PFSK-1 (cell line): Measurements from ENCODE around the gene CMTM4.

ENCODE experiments used
- FOXP2 ChIP-seq: optimal IDR thresholded peaks from 2 replicates; pipeline ENCODE3; 2011; ENCODE audit warnings: borderline replicate concordance, control low read depth, inconsistent platforms; ENCODE audit not compliant: insufficient read depth; ENCODE audit errors: extremely low read length, extremely low read depth
- POLR2AphosphoS5 ChIP-seq: IDR thresholded peaks from 2 replicates; pipeline ENCODE4 v1.6.1; 2012; ENCODE audit warnings: low read depth, mild to moderate bottlenecking, control low read depth, low read length, moderate library complexity
- SIN3A ChIP-seq: IDR thresholded peaks from 2 replicates; pipeline ENCODE4 v1.6.1; 2012; ENCODE audit warnings: mild to moderate bottlenecking, low read length, moderate library complexity, borderline replicate concordance; ENCODE audit not compliant: insufficient read depth
- TAF1 ChIP-seq: IDR thresholded peaks from 2 replicates; pipeline ENCODE4 v1.6.1; 2012; ENCODE audit warnings: low read length, control low read depth, borderline replicate concordance; ENCODE audit not compliant: insufficient read depth
- TF ChIP-seq, protein P1 (sequence below), 2 experiments: IDR thresholded peaks; 2 replicates each; pipeline versions ENCODE4 v1.6.1 to v1.8.0; 2011 to 2012; ENCODE audit warnings: low read depth in 2 of 2, low read length in 2 of 2, control low read depth in 1 of 2, inconsistent platforms in 1 of 2, mild to moderate bottlenecking in 1 of 2, moderate library complexity in 1 of 2; ENCODE audit not compliant: insufficient read depth in 1 of 2

CMTM4 gene

DNA sequence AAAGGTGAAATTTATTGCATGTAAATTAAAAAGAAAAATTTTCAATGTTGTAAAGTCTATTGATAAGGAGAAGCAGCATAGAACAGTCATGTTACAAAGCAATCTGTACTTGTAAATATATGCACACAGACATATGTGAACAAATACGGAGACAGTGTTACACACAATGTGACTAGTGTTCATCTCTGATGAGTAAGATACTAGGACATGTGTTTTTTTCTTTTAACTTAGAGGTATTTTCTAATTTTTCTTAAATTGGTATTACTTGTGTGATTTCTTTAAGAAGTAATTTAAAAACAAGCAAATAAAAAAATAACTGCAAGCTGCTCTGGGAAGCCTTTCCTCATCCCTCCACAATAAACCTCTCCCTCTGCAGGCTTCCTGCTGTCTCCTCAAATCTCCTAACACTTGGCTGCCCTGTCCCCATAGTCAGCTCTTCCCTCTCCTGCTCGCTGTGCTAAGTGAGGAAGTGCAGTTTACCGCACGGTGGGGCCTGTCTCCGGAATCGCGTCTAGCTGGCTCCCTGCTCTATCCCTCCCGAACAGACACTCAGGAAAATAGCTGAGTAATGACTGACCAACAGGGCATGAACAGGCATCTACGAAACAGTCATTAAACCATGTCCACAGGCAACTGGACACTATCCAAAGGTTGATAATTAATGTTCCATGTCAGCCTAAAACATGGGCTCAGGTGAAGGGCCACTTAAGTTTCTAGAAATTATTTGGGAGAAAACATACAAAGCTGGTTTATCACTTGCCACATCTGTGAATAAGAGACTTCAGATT is 35.9 kb downstream of the CMTM4 start:
- no peak for TF ChIP-seq POLR2AphosphoS5
- TF ChIP-seq, protein P1, sequence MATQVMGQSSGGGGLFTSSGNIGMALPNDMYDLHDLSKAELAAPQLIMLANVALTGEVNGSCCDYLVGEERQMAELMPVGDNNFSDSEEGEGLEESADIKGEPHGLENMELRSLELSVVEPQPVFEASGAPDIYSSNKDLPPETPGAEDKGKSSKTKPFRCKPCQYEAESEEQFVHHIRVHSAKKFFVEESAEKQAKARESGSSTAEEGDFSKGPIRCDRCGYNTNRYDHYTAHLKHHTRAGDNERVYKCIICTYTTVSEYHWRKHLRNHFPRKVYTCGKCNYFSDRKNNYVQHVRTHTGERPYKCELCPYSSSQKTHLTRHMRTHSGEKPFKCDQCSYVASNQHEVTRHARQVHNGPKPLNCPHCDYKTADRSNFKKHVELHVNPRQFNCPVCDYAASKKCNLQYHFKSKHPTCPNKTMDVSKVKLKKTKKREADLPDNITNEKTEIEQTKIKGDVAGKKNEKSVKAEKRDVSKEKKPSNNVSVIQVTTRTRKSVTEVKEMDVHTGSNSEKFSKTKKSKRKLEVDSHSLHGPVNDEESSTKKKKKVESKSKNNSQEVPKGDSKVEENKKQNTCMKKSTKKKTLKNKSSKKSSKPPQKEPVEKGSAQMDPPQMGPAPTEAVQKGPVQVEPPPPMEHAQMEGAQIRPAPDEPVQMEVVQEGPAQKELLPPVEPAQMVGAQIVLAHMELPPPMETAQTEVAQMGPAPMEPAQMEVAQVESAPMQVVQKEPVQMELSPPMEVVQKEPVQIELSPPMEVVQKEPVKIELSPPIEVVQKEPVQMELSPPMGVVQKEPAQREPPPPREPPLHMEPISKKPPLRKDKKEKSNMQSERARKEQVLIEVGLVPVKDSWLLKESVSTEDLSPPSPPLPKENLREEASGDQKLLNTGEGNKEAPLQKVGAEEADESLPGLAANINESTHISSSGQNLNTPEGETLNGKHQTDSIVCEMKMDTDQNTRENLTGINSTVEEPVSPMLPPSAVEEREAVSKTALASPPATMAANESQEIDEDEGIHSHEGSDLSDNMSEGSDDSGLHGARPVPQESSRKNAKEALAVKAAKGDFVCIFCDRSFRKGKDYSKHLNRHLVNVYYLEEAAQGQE (IDR thresholded peaks at IDR 0.05; ENCODE audit: insufficient read depth in 1 of 2, low read depth in 2 of 2, low read length in 2 of 2), result no peak
- TF ChIP-seq FOXP2, result peak; percentile 46

DNA sequence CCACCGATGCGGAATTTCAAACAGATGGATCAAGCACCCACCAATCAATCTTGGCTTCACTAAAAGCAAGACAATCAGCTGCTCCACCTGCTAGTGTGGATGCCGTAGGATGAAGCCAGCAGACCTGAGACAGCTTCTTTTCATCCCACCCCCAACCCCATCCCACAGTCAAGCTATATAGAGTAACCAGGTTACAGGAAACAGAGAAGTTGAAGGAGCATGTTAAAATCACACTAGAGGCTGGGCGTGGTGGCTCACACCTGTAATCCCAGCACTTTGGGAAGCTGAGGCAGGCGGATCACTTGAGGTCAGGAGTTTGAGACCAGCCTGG is 37.7 kb downstream of the CMTM4 start:
- TF ChIP-seq POLR2AphosphoS5 (no peak), FOXP2 (no peak), TAF1 (no peak), SIN3A (no peak)
- TF ChIP-seq, protein P1 (IDR thresholded peaks at IDR 0.05; ENCODE audit: insufficient read depth in 1 of 2, low read depth in 2 of 2, low read length in 2 of 2), result no peak

DNA sequence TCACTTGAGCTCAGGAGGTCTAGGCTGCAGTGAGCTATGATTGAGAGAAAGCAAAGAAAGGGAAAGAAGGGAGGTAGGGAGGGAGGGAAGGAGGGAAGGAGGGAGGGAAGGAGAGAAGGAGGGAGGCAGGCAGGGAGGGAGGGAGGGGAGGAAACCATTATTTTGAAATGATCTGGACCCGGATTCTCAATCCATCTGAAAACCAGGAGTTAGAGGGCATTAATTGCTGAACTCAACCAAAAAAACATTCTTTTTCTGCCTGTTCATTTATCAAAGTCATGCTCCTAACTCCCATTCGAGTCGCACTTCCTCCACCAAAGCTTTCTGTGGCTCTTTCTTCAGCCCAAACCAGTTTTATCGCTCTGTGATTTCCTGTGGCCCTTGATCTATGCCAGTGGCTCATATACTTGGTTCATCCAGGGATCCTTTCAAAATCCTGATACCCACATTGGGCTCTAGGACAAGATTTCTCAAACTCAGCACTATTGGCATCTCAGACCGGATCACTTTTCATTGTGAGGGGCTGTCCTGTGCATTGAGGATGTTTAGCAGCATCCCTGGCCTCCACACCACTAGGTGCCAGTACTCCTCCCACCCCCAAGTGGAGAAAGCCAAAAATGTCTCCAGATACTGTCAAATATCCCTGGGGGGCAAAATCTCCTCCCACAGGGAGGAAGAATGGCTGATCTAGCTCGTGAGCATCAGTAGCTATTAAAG is 38.2 kb downstream of the CMTM4 start:
- no peak for TF ChIP-seq FOXP2
- TF ChIP-seq POLR2AphosphoS5, result no peak
- TF ChIP-seq TAF1, result no peak
- TF ChIP-seq SIN3A, result no peak
- TF ChIP-seq, protein P1 (IDR thresholded peaks at IDR 0.05; ENCODE audit: insufficient read depth in 1 of 2, low read depth in 2 of 2, low read length in 2 of 2), result no peak

DNA sequence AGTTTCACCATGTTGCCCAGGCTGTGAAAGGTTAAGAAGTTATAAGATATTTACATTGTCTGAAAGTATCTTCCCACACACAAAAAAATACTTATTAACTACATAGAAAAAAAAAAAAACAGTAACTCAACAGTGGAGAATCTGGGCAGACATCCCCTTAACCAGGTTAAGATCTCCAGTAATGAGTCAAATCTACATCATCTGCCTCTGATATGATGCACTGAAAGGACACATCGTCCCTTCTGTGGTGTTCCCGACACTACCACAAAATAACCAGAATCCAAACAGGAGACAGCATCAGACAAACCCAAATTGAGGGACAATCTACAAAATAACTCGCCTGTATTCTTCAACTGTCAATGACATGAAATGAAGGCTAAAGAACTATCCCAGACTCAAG is 40.0 kb downstream of the CMTM4 start:
- TF ChIP-seq TAF1 (no peak), POLR2AphosphoS5 (no peak), FOXP2 (no peak), SIN3A (no peak)
- TF ChIP-seq, protein P1 (IDR thresholded peaks at IDR 0.05; ENCODE audit: insufficient read depth in 1 of 2, low read depth in 2 of 2, low read length in 2 of 2), result no peak
